Upper lobe of right lung (tissue), 1 donor: ENCODE results near the gene RAB24. TPM values are rescaled to one million over a fixed set of nuclear protein-coding genes. Genes with fewer than 3 reads are reported as not detected.

Experiments
- ATAC-seq: fragments of 200-7000 bp; cut with Tn5 transposase; one replicate; pipeline ENCODE4 v1.9.1; 2020; ENCODE audit warnings: mild to moderate bottlenecking, moderate library complexity
- DNase-seq: peaks from one replicate; pipeline ENCODE4 v3.0.0-alpha.2; 2020
- H3K27ac ChIP-seq: fragments of 200-600 bp; one replicate; pipeline ENCODE4 v1.8.0; 2022
- H3K27me3 ChIP-seq: fragments of 200-600 bp; one replicate; pipeline ENCODE4 v1.8.0; 2022; ENCODE audit warnings: mild to moderate bottlenecking
- H3K36me3 ChIP-seq: fragments of 200-600 bp; one replicate; pipeline ENCODE4 v1.8.0; 2022
- H3K4me1 ChIP-seq: fragments of 200-600 bp; one replicate; pipeline ENCODE4 v1.8.0; 2022
- H3K4me3 ChIP-seq: fragments of 200-600 bp; one replicate; pipeline ENCODE4 v1.8.0; 2022; ENCODE audit warnings: mild to moderate bottlenecking
- H3K9me3 ChIP-seq: fragments of 200-600 bp; one replicate; pipeline ENCODE4 v1.8.0; 2022
- intact Hi-C: fragments of 100-400 bp; cut with DNase I; formaldehyde crosslinking; loops from one replicate; pipeline ENCODE4 v1.11.0; 2022
- total RNA-seq: library from RNA; stranded (reverse); fragmentation: NEBNext Ultra II Directional; extraction: Animal tissue kit (Norgen Biotek cat#: 25700); gene quantifications from one replicate; pipeline ENCODE4 v1.2.1, GENCODE V29; 2021
- TF ChIP-seq, protein P1 (sequence below): fragments of 200-600 bp; IDR thresholded peaks from one replicate; pipeline ENCODE4 v1.8.0; 2022; ENCODE audit warnings: antibody characterized with exemption
- donor health status: DM: no; HTN: yes; CAD: no; lungs with severe emphysema.

Gene RAB24
- total RNA-seq, 1 donor from 2014 or later, result 36.3 TPM

DNA sequence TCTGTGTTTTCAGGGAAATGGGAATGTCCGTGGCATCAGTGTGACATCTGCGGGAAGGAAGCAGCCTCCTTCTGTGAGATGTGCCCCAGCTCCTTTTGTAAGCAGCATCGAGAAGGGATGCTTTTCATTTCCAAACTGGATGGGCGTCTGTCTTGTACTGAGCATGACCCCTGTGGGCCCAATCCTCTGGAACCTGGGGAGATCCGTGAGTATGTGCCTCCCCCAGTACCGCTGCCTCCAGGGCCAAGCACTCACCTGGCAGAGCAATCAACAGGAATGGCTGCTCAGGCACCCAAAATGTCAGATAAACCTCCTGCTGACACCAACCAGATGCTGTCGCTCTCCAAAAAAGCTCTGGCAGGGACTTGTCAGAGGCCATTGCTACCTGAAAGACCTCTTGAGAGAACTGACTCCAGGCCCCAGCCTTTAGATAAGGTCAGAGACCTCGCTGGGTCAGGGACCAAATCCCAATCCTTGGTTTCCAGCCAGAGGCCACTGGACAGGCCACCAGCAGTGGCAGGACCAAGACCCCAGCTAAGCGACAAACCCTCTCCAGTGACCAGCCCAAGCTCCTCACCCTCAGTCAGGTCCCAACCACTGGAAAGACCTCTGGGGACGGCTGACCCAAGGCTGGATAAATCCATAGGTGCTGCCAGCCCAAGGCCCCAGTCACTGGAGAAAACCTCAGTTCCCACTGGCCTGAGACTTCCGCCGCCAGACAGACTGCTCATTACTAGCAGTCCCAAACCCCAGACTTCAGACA lies 9.5 kb downstream of the RAB24 start:
- TF ChIP-seq, protein P1, sequence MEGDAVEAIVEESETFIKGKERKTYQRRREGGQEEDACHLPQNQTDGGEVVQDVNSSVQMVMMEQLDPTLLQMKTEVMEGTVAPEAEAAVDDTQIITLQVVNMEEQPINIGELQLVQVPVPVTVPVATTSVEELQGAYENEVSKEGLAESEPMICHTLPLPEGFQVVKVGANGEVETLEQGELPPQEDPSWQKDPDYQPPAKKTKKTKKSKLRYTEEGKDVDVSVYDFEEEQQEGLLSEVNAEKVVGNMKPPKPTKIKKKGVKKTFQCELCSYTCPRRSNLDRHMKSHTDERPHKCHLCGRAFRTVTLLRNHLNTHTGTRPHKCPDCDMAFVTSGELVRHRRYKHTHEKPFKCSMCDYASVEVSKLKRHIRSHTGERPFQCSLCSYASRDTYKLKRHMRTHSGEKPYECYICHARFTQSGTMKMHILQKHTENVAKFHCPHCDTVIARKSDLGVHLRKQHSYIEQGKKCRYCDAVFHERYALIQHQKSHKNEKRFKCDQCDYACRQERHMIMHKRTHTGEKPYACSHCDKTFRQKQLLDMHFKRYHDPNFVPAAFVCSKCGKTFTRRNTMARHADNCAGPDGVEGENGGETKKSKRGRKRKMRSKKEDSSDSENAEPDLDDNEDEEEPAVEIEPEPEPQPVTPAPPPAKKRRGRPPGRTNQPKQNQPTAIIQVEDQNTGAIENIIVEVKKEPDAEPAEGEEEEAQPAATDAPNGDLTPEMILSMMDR, result no peak
- Histone ChIP-seq H3K4me1 (peaks cover 12% of the 10 kb centered on the region), H3K9me3 (no peaks in the 10 kb centered on the region), H3K27ac (no peak overlapping the region), H3K27me3 (no peaks in the 10 kb centered on the region), H3K36me3 (peaks cover 69% of the 10 kb centered on the region), H3K4me3 (no peak overlapping the region)
- ATAC-seq (no peak), DNase-seq (no peak)
- intact Hi-C loops, result no loop called here

DNA sequence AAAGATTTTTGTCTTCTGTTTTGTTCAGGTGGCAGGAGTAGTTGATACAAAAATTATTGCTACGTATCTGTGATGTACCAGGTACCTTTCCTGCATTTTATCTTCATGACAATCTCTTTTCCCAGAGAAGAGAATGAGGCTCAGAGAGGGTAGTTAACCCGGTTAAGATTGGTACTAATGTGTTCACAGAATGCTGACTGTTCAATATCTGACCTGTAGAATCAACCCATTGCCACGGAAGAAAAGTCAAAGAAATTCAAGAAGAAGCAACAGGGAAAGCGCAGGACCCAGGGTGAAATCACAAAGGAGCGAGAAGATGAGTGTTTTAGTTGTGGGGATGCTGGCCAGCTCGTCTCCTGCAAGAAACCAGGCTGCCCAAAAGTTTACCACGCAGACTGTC lies 11.8 kb downstream of the RAB24 start:
- TF ChIP-seq, protein P1, result no peak
- no peak for DNase-seq
- intact Hi-C loops, result no loop called here

DNA sequence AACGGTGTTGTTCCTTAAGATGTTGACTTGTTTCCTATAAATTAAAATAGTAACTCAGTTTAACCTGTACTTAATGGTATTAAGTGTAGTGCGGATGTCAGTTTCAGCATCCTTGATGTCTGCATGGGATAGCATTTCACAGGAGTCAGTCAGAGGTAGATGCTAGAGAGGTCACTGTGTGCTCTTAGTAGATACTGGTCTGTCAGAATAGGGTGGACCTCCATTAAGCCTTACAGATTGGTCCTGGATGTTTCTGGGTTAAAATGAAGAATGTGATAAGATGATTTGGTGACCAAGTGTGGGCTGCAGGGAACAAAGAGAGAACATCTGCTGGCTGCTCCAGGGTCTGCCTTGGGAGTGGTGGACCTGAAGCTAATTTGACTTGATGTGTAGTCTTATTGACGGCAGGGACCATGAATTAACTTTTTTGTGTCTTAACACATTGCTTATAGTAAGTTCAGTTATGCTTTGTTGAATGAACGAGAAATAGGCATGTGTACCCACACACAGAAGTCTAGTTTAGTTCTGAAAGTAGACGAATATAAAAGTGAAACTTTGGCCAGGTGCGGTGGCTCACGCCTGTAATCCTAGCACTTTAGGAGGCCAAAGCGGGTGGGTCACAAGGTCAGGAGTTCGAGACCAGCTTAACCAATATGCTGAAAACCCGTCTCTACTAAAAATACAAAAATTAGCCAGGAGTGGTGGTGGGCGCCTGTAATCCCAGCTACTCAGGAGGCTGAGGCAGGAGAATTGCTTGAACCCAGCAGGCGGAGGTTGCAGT lies 12.5 kb downstream of the RAB24 start:
- TF ChIP-seq, protein P1, result no peak
- ATAC-seq (no peak), DNase-seq (no peak)
- H3K9me3 ChIP-seq, result no peaks in the 10 kb centered on the region
- intact Hi-C loops, result no loop called here
- H3K27ac ChIP-seq, result no peak overlapping the region
- peaks cover 98% of the 10 kb centered on the region for H3K36me3 ChIP-seq
- peaks cover under 1% of the 10 kb centered on the region for H3K4me1 ChIP-seq
- H3K4me3 ChIP-seq, result no peak overlapping the region
- no peaks in the 10 kb centered on the region for H3K27me3 ChIP-seq

More for the DNA sequence above, 11.8 kb downstream of the RAB24 start:
- ATAC-seq, result no peak
- Histone ChIP-seq H3K27ac (no peak overlapping the region), H3K27me3 (no peaks in the 10 kb centered on the region), H3K9me3 (no peaks in the 10 kb centered on the region), H3K36me3 (peaks cover 92% of the 10 kb centered on the region), H3K4me1 (peaks cover 8% of the 10 kb centered on the region), H3K4me3 (no peak overlapping the region)

DNA sequence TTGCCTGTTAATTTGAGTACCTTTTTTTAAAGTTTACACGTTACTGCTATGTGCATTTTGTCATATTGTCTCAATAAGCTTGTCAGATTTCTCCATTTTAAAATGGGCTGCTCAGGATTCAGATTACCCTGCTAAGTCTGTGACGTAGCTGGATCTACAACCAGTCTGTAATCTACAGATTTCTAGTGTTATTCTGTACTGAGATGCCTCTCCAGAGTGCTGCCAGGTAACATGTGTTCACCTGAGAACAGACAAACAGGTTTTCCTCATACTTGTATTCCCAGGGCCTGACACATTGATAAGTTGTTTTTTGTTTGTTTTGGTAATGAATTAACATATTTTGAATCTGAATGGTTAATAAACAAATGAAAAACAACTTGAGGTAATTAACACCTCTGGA lies 15.3 kb downstream of the RAB24 start:
- DNase-seq (no peak), ATAC-seq (no peak)
- intact Hi-C loops, result no loop called here
- H3K9me3 ChIP-seq, result no peaks in the 10 kb centered on the region
- peaks cover 98% of the 10 kb centered on the region for H3K36me3 ChIP-seq
- no peaks in the 10 kb centered on the region for H3K27me3 ChIP-seq
- H3K27ac ChIP-seq, result no peak overlapping the region
- no peaks in the 10 kb centered on the region for H3K4me1 ChIP-seq
- TF ChIP-seq, protein P1, result no peak
- no peak overlapping the region for H3K4me3 ChIP-seq

DNA sequence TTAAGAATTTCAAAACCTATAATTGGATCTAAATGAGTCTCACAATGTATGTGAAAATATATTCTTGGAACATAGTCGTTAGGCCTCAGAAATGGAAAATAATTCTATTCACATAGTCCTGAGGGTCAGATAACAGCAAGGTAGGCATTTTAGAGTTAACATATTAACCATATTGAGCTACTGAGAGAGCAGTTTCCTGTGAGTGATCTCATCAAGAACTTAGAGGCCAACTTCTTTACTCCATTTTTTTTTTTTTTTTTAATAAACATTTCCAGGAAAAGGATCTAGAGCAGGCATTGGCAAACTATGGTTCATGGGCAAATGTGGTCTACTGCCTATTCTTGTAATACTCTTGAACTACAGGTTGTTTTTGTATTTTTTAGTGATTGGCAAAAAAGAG lies 26.6 kb downstream of the RAB24 start:
- H3K36me3 ChIP-seq, result peaks cover 92% of the 10 kb centered on the region
- DNase-seq (no peak), ATAC-seq (no peak)
- intact Hi-C loops, result no loop called here
- H3K27ac ChIP-seq, result no peak overlapping the region
- TF ChIP-seq, protein P1, result no peak
- H3K9me3 ChIP-seq, result no peaks in the 10 kb centered on the region
- H3K4me3 ChIP-seq, result no peak overlapping the region
- no peaks in the 10 kb centered on the region for H3K27me3 ChIP-seq
- no peaks in the 10 kb centered on the region for H3K4me1 ChIP-seq
